Naive B cell (primary cell): ENCODE data around the gene ZCCHC7. TPM values are rescaled to one million over a fixed set of nuclear protein-coding genes. Genes with fewer than 3 reads are reported as not detected.

Source experiments
- ATAC-seq, 2 donors: fragments of 150-1000 bp; cut with Tn5 transposase; 2 replicates each; pipeline ENCODE4 v1.10.0; 2021; ENCODE audit warnings: low read depth in 2 of 2, mild to moderate bottlenecking in 2 of 2, moderate library complexity in 2 of 2
- DNase-seq: peaks from one replicate; pipeline ENCODE4 v3.0.0; 2022
- H3K27ac Mint-ChIP-seq, 6 donors: one replicate each; pipeline ENCODE4 v1.8.0; 2020 to 2022; ENCODE audit warnings: mild to moderate bottlenecking in 6 of 6, mixed read lengths in 6 of 6, moderate library complexity in 5 of 6, inconsistent platforms in 2 of 6
- H3K27me3 Mint-ChIP-seq, 3 donors: one replicate each; pipeline ENCODE4 v1.8.0; 2021 to 2022; ENCODE audit warnings: mixed read lengths in 3 of 3, mild to moderate bottlenecking in 1 of 3
- H3K36me3 Mint-ChIP-seq, 2 donors: one replicate each; pipeline ENCODE4 v1.8.0; 2020 to 2022; ENCODE audit warnings: mixed read lengths in 2 of 2, inconsistent platforms in 1 of 2, mild to moderate bottlenecking in 1 of 2
- H3K4me1 Mint-ChIP-seq, 3 donors: one replicate each; pipeline ENCODE4 v1.8.0; 2020 to 2022; ENCODE audit warnings: mixed read lengths in 3 of 3, inconsistent platforms in 1 of 3, mild to moderate bottlenecking in 1 of 3, moderate library complexity in 1 of 3
- H3K4me3 Mint-ChIP-seq, 8 donors: one replicate each; pipeline ENCODE4 v1.8.0; 2020 to 2022; ENCODE audit warnings: mild to moderate bottlenecking in 8 of 8, mixed read lengths in 8 of 8, moderate library complexity in 8 of 8, inconsistent platforms in 2 of 8
- H3K9me3 Mint-ChIP-seq, 7 donors: one replicate each; pipeline ENCODE4 v1.8.0; 2020 to 2022; ENCODE audit warnings: mixed read lengths in 7 of 7, mild to moderate bottlenecking in 5 of 7, inconsistent platforms in 2 of 7, moderate library complexity in 1 of 7
- polyA plus RNA-seq, 6 donors: library from polyadenylated mRNA; unstranded; fragments of 300-500 nt; fragmentation: Illumina TruSeq; gene quantifications; one replicate each; pipeline ENCODE4 v1.2.3, GENCODE V29; 2021; ENCODE audit warnings: low read depth in 6 of 6

ZCCHC7 gene
- polyA plus RNA-seq, 6 donors from 2014 or later, result 156 to 214 (median 187) TPM

DNA sequence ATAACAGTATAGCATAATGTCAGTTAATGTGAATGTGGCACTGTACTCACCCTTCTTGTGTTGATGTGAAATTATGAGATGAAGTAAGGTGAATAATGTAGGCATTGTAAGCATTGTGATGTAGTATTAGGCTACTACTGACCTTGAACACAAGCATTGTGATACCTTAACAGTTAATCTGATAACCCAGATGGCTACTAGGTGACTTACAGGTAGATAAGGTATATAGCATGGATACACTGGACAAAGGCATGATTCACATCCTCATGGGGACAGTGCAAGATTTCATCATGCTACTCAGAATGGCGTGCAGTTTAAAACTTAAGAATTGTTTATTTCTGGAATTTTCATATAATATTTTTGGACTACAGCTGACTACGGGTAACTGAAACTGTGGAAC is 134.8 kb downstream of the ZCCHC7 start:
- no peak for DNase-seq
- H3K4me1 Mint-ChIP-seq, result peaks cover 51 to 69% (median 66%) of the 10 kb centered on the region in 3 donors
- peaks cover 32 to 55% of the 10 kb centered on the region in 2 donors for H3K36me3 Mint-ChIP-seq
- no peaks in the 10 kb centered on the region for H3K27me3 Mint-ChIP-seq
- ATAC-seq, result no peak
- H3K9me3 Mint-ChIP-seq, result peaks cover 0 to 5% (median 0%) of the 10 kb centered on the region in 7 donors
- peak overlapping the region in 4 of 8 donors; percentile 12 to 65 (median 43) for H3K4me3 Mint-ChIP-seq
- peak overlapping the region in 4 of 6 donors; percentile 40 to 83 (median 78) for H3K27ac Mint-ChIP-seq

DNA sequence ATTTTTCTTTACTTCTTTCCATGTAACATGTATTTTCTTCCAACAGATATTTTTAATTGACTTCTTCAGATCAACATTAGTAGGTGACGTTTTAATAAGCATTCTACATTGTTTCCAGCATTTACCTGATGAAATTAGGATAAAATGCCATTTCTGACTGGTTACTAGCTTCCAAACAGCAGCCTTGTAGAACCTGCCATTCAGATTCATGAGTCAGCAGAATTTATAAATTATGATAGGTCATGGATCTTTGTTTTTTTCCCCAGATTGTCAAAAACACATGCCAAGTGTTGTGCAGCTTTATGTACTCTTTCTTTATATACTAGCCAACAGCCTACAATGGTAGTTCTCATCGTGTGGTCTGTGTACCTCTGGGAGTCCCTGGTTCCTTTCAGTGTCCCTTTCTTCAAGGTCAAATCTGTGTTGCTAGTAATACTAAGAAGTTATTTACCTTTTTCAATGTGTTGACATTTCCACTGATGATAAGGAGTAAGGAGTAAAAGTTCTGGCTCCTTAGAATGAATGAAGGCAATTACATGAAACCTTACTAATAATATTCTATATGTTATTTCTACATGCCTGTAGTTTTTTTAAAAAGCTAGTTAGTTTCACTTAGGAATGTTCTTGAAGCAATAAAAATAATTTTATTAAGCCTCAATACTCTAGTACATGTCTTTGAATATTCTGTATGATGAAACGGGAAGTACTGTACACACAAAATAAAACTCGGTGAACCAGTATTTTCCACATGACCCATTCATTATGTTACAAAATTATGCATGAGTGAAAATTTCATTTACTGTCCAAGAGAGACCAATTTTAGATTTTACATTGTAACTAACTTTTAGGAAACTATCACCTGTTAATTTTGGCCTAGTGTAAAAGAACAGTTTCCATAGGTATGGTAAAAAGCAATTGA is 135.8 kb downstream of the ZCCHC7 start:
- Mint-ChIP-seq H3K9me3 (peaks cover 0 to 5% (median 0%) of the 10 kb centered on the region in 7 donors), H3K36me3 (peaks cover 36 to 64% of the 10 kb centered on the region in 2 donors), H3K4me3 (peak overlapping the region in 7 of 8 donors; percentile 5 to 72 (median 56)), H3K27ac (peak overlapping the region; percentile 75 to 93 (median 82)), H3K27me3 (no peaks in the 10 kb centered on the region), H3K4me1 (peaks cover 56 to 73% (median 69%) of the 10 kb centered on the region in 3 donors)
- peak; percentile 38 to 48 for ATAC-seq
- peak; percentile 12 for DNase-seq

DNA sequence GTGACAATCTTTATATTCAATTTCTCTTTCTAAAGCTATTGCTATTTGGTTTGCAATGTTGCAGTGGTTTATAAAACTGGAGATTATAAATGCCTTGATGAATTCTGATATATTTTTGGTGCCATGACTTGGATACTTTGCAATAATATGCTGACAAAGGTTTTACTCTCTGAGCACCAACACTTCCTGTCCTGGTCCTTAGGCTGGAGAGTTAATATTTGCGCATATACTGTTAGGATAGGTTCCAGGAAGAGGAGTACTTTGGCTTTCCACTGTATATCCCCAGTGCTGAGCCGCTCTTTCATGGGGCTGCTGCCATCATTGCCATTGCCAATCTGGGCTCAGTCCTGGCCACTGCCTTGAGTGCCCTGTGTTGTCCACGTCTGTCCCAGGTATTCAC is 139.6 kb downstream of the ZCCHC7 start:
- Mint-ChIP-seq H3K4me1 (peaks cover 65 to 78% (median 77%) of the 10 kb centered on the region in 3 donors), H3K9me3 (peaks cover 0 to 3% (median 0%) of the 10 kb centered on the region in 7 donors), H3K4me3 (no peak overlapping the region), H3K36me3 (peaks cover 31 to 49% of the 10 kb centered on the region in 2 donors), H3K27ac (peak overlapping the region; percentile 18 to 86 (median 56)), H3K27me3 (no peaks in the 10 kb centered on the region)
- ATAC-seq, result no peak
- DNase-seq, result no peak

DNA sequence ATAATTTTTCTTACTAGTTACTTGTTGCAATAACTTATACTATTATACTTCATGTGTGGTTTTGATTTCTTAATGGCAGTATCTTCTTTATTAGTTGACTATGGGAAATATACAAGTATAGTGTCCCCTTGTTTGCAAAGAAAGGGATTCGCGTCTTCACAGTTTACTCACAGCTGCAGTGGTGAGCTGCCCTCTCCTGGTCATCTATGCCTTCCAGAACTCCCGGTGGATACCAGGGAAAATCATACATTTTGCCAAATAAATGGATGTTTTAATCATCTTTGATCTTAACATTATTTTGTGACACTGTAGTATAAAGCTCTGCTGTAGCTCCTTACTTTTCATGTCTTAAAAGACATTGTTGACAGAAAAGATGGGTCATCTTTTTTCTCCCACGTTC is 142.0 kb downstream of the ZCCHC7 start:
- H3K27ac Mint-ChIP-seq, result peak overlapping the region; percentile 15 to 90 (median 62)
- H3K4me1 Mint-ChIP-seq, result peaks cover 52 to 73% (median 66%) of the 10 kb centered on the region in 3 donors
- H3K9me3 Mint-ChIP-seq, result peaks cover 0 to 5% (median 0%) of the 10 kb centered on the region in 7 donors

DNA sequence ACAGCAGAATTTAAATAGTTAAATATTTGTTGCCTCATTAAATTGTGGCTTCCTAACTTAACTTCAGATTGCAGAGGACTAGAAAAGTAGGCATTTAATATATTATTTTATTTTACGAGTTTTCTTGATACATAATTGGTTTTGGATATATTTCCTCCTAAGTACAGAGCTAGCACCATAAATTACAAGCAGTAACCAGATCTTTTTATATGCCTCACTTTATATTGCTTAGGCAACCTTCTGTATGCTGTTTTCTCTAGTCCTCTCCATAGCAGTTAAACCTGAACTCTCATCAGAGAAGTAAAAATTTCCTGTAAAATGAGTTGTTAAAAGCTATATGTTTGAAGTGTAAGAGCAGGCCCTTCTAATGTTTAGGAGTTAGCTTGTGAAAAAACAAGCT is 144.2 kb downstream of the ZCCHC7 start:
- H3K9me3 Mint-ChIP-seq, result peaks cover 0 to 5% (median 0%) of the 10 kb centered on the region in 7 donors
- peaks cover 46 to 74% (median 60%) of the 10 kb centered on the region in 3 donors for H3K4me1 Mint-ChIP-seq
- no peak overlapping the region for H3K4me3 Mint-ChIP-seq
- H3K27me3 Mint-ChIP-seq, result no peaks in the 10 kb centered on the region
- H3K27ac Mint-ChIP-seq, result peak overlapping the region; percentile 37 to 90 (median 66)
- ATAC-seq (no peak), DNase-seq (no peak)
- peaks cover 24 to 34% of the 10 kb centered on the region in 2 donors for H3K36me3 Mint-ChIP-seq

More for the DNA sequence above, 142.0 kb downstream of the ZCCHC7 start:
- Mint-ChIP-seq H3K27me3 (no peaks in the 10 kb centered on the region), H3K36me3 (peaks cover 32 to 35% of the 10 kb centered on the region in 2 donors), H3K4me3 (peak overlapping the region in 4 of 8 donors; percentile 52 to 76 (median 64))
- no peak for ATAC-seq
- no peak for DNase-seq

DNA sequence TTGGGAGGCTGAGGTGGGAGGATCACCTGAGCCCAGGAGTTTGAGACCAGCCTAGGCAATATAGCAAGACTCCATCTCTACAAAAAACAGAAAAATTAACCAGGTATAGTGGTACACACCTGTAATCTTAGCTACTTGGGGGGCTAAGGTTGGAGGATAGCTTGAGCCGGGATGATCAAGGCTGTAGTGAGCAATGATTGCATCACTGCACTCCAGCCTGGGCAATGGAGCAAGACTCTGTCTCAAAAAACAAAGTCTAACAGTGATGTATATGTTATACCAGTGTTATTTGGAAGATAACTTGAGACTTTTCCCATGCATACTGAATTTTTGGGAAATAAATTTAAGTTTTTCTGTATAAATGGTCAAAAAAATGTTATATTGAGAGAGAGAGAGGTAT is 146.3 kb downstream of the ZCCHC7 start:
- H3K4me1 Mint-ChIP-seq, result peaks cover 40 to 72% (median 52%) of the 10 kb centered on the region in 3 donors
- DNase-seq (no peak), ATAC-seq (no peak)
- peak overlapping the region in 3 of 8 donors; percentile 30 to 66 (median 42) for H3K4me3 Mint-ChIP-seq
- no peaks in the 10 kb centered on the region for H3K27me3 Mint-ChIP-seq
- peaks cover 8 to 20% of the 10 kb centered on the region in 2 donors for H3K36me3 Mint-ChIP-seq
- peaks cover 0 to 5% (median 0%) of the 10 kb centered on the region in 7 donors for H3K9me3 Mint-ChIP-seq
- peak overlapping the region in 2 of 6 donors; percentile 42 to 77 for H3K27ac Mint-ChIP-seq

DNA sequence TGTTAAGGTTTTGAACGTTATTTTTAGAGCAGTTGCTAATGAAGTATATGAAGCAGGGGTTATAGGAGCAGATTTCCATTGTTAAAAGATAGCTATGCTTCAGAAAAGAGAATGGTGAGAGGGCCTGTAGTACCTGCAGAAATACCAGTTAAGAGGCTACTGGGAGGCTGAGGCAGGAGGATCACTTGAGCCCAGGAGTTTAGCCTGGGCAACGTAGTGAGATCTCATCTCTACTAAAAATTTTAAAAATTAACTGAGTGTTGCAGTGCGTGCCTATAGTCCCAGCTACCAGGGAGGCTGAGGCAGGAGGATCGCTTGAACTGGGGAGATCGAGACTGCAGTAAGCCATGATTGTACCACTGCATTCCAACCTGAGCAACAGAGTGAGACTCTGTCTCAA is 148.8 kb downstream of the ZCCHC7 start:
- H3K27me3 Mint-ChIP-seq, result no peaks in the 10 kb centered on the region
- DNase-seq (no peak), ATAC-seq (no peak)
- H3K36me3 Mint-ChIP-seq, result peaks cover 17 to 34% of the 10 kb centered on the region in 2 donors
- peak overlapping the region in 3 of 6 donors; percentile 43 to 88 (median 56) for H3K27ac Mint-ChIP-seq
- no peak overlapping the region for H3K4me3 Mint-ChIP-seq
- peaks cover 35 to 63% (median 50%) of the 10 kb centered on the region in 3 donors for H3K4me1 Mint-ChIP-seq
- peaks cover 0 to 11% (median 5%) of the 10 kb centered on the region in 7 donors for H3K9me3 Mint-ChIP-seq

DNA sequence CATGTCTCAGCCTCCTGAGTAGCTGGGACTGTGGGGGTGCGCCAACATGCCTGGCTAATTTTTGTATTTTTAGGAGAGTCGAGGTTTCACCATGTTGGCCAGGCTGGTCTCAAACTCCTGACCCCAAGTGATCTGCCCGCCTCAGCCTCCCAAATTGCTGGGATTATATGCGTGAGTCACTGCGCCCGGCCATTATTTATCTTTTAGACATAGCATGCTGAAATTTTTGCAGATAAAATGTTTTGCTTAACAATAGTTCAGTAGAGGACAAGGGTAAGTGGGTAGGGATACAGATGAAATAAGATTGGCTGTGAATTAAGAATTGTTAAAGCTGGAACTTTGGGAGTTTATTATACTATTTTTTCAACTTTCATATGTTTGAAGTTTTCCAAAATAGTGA is 151.3 kb downstream of the ZCCHC7 start:
- H3K27me3 Mint-ChIP-seq, result no peaks in the 10 kb centered on the region
- H3K9me3 Mint-ChIP-seq, result peaks cover 0 to 11% (median 3%) of the 10 kb centered on the region in 7 donors
- DNase-seq (no peak), ATAC-seq (no peak)
- H3K36me3 Mint-ChIP-seq, result peaks cover 16 to 30% of the 10 kb centered on the region in 2 donors
- H3K27ac Mint-ChIP-seq, result peak overlapping the region in 4 of 6 donors; percentile 67 to 77 (median 72)
- peak overlapping the region in 2 of 8 donors; percentile 10 to 23 for H3K4me3 Mint-ChIP-seq
- peaks cover 33 to 63% (median 52%) of the 10 kb centered on the region in 3 donors for H3K4me1 Mint-ChIP-seq

DNA sequence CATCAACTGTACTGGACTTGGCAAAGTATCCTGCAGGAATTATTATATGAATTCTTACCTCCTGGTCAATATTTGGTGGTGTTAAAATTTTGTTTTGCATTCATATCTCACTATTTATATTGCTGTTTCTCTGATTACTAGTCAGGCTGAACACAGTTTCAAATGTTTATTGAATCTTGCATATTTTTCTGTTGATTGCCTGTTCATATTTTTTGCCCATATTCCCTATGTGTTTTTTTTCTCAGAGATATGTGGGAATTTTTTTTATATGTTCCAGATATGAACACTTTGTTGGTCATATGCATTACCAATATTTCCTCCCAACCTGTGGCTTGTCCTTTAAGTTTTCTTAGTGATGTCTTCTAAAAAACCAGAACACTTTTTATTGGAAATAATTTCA is 153.2 kb downstream of the ZCCHC7 start:
- peak overlapping the region in 2 of 6 donors; percentile 24 to 53 for H3K27ac Mint-ChIP-seq
- DNase-seq, result no peak
- no peak overlapping the region for H3K4me3 Mint-ChIP-seq
- no peaks in the 10 kb centered on the region for H3K27me3 Mint-ChIP-seq
- peaks cover 35 to 55% (median 49%) of the 10 kb centered on the region in 3 donors for H3K4me1 Mint-ChIP-seq
- peaks cover 24 to 33% of the 10 kb centered on the region in 2 donors for H3K36me3 Mint-ChIP-seq
- H3K9me3 Mint-ChIP-seq, result peaks cover 0 to 20% (median 12%) of the 10 kb centered on the region in 7 donors
- no peak for ATAC-seq

DNA sequence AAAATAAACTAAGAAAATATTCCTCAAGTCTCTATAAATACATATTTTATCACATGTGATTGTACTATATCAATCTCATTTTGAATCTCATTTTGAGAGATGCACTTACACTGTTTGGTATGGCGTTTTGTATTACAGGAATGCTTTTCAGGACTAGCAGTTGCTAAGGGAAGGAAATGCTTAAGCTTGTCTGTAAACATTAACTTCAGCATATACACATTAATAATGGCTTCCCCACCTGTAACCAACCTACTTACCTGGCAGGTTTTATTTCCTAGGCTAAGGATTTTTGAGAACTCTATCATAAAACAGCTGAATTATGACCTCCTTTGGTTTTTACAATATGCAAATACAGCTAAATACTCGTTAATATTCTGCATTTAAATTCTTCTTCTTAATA is 161.2 kb downstream of the ZCCHC7 start:
- peak overlapping the region in 5 of 6 donors; percentile 52 to 88 (median 60) for H3K27ac Mint-ChIP-seq

DNA sequence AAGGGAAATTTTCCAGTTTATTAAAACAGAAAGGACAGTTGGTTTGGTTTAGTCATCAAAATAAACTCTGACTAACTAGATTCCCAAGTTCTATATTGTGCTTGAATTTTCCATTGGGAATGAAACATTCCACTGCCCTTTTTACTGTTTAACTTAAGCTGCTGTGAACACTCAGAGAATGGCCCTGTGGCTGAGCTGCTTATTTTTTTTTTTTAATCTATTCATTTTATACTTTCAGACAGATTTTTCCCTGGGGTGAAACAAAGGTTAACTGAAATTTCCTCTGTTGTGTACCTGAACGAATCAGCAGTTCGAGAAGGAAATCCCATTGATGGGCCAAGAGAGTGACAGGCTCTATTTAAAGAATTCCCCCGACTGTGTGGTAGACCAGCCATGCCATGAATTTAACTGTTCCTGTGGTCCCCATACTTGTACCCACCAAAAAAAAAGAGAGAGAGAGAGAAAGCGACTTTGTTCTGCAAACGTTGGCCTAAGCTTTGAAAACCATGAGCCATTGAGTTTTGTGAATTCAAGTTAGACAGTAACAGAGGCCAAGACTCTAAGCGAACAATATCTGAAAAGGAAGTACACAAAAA is 163.5 kb downstream of the ZCCHC7 start:
- H3K27ac Mint-ChIP-seq, result peak overlapping the region; percentile 81 to 94 (median 88)
- H3K27me3 Mint-ChIP-seq, result no peaks in the 10 kb centered on the region
- peak; percentile 20 for DNase-seq
- peak; percentile 86 to 87 for ATAC-seq
- peaks cover 28 to 75% (median 43%) of the 10 kb centered on the region in 3 donors for H3K4me1 Mint-ChIP-seq
- H3K36me3 Mint-ChIP-seq, result peaks cover 14 to 15% of the 10 kb centered on the region in 2 donors
- peaks cover 0 to 15% (median 1%) of the 10 kb centered on the region in 7 donors for H3K9me3 Mint-ChIP-seq
- peak overlapping the region; percentile 63 to 87 (median 83) for H3K4me3 Mint-ChIP-seq

More for the DNA sequence above, 161.2 kb downstream of the ZCCHC7 start:
- DNase-seq (no peak), ATAC-seq (no peak)
- peaks cover 27 to 62% (median 31%) of the 10 kb centered on the region in 3 donors for H3K4me1 Mint-ChIP-seq
- peaks cover 9 to 19% of the 10 kb centered on the region in 2 donors for H3K36me3 Mint-ChIP-seq
- H3K9me3 Mint-ChIP-seq, result peaks cover 0 to 20% (median 6%) of the 10 kb centered on the region in 7 donors
- H3K4me3 Mint-ChIP-seq, result peak overlapping the region in 1 of 8 donors; percentile 9
- H3K27me3 Mint-ChIP-seq, result no peaks in the 10 kb centered on the region

DNA sequence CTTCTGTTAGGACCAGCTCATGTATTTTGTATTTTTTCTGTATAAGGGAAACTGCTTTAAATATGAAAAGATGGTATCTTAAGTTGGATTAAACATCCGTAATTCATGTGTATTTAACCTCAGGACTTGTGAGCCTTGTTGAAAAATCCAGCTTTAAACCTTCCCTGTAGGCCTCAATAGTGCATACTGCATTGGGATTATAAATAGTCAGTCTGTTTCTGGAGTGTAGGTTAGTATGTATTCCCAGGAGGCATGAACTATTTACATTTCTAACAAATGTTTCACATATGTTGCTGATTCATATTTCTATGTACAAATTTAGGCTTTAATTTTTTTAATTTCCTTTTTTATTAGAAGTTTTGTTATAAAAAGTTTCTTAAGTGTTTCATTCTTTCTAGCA is 164.3 kb downstream of the ZCCHC7 start:
- Mint-ChIP-seq H3K4me1 (peaks cover 34 to 83% (median 51%) of the 10 kb centered on the region in 3 donors), H3K36me3 (peaks cover 21% of the 10 kb centered on the region in 2 donors), H3K27me3 (no peaks in the 10 kb centered on the region), H3K27ac (peak overlapping the region; percentile 81 to 94 (median 88)), H3K4me3 (peak overlapping the region; percentile 35 to 87 (median 74)), H3K9me3 (peaks cover 0 to 13% (median 4%) of the 10 kb centered on the region in 7 donors)
- ATAC-seq (no peak), DNase-seq (no peak)
